B cell (primary cell): ENCODE data around the gene TYROBP.

Source experiments
- EZH2 ChIP-seq: IDR thresholded peaks from 2 replicates; pipeline ENCODE4 v1.6.1; 2012; ENCODE audit warnings: borderline replicate concordance, low read depth, mild to moderate bottlenecking, moderate library complexity, low read length; ENCODE audit not compliant: insufficient read depth, poor library complexity, severe bottlenecking
- TF ChIP-seq, protein P1 (sequence below): fragments of 200-600 bp; IDR thresholded peaks from one replicate; pipeline ENCODE4 v1.8.0; 2022; ENCODE audit warnings: antibody characterized with exemption, mild to moderate bottlenecking

DNA sequence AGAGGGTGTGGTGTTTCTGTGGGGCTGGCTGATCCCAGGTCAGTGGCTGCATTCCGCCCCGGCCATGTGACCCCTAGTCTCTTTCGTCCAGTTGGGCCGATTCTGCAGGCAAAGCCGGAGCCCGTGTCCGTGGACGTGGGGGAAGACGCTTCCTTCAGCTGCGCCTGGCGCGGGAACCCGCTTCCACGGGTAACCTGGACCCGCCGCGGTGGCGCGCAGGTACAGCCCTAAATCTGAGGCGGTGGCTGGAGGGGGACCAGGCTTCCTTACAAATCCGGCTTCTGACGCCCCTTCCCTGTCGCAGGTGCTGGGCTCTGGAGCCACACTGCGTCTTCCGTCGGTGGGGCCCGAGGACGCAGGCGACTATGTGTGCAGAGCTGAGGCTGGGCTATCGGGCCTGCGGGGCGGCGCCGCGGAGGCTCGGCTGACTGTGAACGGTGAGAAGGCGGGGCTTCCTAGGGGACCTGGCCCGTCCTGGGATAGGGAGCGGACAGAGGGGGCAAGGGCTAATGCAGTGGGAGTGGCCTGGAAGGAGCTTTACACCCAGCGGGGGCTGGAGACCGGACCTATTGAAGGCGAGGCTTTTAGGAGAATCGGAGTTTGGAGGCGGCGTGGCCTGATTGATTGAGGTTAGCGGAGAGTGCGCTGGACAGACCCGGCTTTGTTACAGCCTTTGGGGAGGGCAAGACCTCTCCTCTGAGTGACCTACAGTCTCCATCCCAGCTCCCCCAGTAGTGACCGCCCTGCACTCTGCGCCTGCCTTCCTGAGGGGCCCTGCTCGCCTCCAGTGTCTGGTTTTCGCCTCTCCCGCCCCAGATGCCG lies 47.1 kb downstream of the TYROBP start:
- TF ChIP-seq, protein P1, sequence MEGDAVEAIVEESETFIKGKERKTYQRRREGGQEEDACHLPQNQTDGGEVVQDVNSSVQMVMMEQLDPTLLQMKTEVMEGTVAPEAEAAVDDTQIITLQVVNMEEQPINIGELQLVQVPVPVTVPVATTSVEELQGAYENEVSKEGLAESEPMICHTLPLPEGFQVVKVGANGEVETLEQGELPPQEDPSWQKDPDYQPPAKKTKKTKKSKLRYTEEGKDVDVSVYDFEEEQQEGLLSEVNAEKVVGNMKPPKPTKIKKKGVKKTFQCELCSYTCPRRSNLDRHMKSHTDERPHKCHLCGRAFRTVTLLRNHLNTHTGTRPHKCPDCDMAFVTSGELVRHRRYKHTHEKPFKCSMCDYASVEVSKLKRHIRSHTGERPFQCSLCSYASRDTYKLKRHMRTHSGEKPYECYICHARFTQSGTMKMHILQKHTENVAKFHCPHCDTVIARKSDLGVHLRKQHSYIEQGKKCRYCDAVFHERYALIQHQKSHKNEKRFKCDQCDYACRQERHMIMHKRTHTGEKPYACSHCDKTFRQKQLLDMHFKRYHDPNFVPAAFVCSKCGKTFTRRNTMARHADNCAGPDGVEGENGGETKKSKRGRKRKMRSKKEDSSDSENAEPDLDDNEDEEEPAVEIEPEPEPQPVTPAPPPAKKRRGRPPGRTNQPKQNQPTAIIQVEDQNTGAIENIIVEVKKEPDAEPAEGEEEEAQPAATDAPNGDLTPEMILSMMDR = no peak
- TF ChIP-seq EZH2 = no peak
